ENCODE measurements around the gene C10orf71. TPM values are rescaled to one million over a fixed set of nuclear protein-coding genes. Genes with fewer than 3 reads are reported as not detected.

C10orf71 gene
- polyA plus RNA-seq, 1 of the 3 experiments (the other 2 are of a cell fraction), result not detected

DNA sequence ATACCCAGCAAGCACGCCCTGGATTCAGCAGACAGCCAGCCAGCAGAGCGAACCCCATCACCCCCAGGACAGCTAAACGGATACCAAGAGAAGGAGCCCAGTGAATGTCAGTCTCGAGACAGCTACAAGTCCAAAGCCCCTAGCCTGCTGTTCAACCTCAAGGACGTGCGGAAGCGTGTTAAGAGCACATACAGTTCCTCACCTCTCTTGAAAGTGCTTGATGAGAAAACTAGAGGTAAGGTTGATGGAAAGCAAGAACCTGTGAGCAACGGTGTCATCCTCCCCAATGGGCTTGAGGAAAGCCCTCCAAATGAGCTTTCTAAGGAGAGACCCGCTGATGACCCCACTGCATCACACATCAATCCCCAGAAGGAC, 24.9 kb downstream of the C10orf71 start:
- CTCF ChIA-PET, result interaction anchor here (1.4 to 1.7 kb wide), 6 partner anchors 22 to 196 kb away, joined by 3 to 7 read pairs (median 4); no protein-coding TSS in a partner anchor
- no peaks in the 10 kb centered on the region for H3K79me2 ChIP-seq (ENCODE audit: insufficient read depth)
- peaks cover 0 to 11% of the 10 kb centered on the region in 2 experiments; a peak in 1 of 4 replicates for H3K4me1 ChIP-seq (ENCODE audit: control insufficient read depth in 1 of 2, insufficient read depth in 2 of 2, low read depth in 1 of 2, low read length in 1 of 2)
- H4K20me1 ChIP-seq (ENCODE audit: insufficient read depth), result no peaks in the 10 kb centered on the region
- H3K27ac ChIP-seq (ENCODE audit: low read depth in 2 of 2, low read length in 1 of 2), result no peak overlapping the region
- TF ChIP-seq GABPA (IDR thresholded peaks at IDR 0.05; ENCODE audit: low read depth) (no peak), MAX (IDR thresholded peaks at IDR 0.05; ENCODE audit: low read depth) (no peak), RCOR1 (IDR thresholded peaks at IDR 0.05; ENCODE audit: low read length) (no peak), FOXJ3 (CRISPR knock-in tag; IDR thresholded peaks at IDR 0.05) (no peak), NRF1 (IDR thresholded peaks at IDR 0.05; ENCODE audit: low read depth, low read length) (no peak), CHD2 (IDR thresholded peaks at IDR 0.05; ENCODE audit: low read length, partially characterized antibody) (no peak), GATA2 (CRISPR knock-in tag; IDR thresholded peaks at IDR 0.05) (no peak), RFX5 (IDR thresholded peaks at IDR 0.05; ENCODE audit: low read length) (no peak), FOSL2 (IDR thresholded peaks at IDR 0.05; ENCODE audit: borderline replicate concordance, low read depth) (no peak), POLR2AphosphoS5 (IDR thresholded peaks at IDR 0.05; ENCODE audit: low read depth, low read length) (no peak), FOXM1 (IDR thresholded peaks at IDR 0.05; ENCODE audit: low read depth) (no peak), PBX3 (IDR thresholded peaks at IDR 0.05) (no peak), TEAD4 (IDR thresholded peaks at IDR 0.05; ENCODE audit: borderline replicate concordance, insufficient read depth) (no peak), REST (IDR thresholded peaks at IDR 0.05; ENCODE audit: low read depth, low read length) (no peak), NFIC (IDR thresholded peaks at IDR 0.05; ENCODE audit: borderline replicate concordance) (no peak), MEF2A (IDR thresholded peaks at IDR 0.05; ENCODE audit: borderline replicate concordance, low read depth) (no peak), TAF1 (IDR thresholded peaks at IDR 0.05; ENCODE audit: borderline replicate concordance, low read depth, low read length) (no peak)
- TF ChIP-seq, protein P1, sequence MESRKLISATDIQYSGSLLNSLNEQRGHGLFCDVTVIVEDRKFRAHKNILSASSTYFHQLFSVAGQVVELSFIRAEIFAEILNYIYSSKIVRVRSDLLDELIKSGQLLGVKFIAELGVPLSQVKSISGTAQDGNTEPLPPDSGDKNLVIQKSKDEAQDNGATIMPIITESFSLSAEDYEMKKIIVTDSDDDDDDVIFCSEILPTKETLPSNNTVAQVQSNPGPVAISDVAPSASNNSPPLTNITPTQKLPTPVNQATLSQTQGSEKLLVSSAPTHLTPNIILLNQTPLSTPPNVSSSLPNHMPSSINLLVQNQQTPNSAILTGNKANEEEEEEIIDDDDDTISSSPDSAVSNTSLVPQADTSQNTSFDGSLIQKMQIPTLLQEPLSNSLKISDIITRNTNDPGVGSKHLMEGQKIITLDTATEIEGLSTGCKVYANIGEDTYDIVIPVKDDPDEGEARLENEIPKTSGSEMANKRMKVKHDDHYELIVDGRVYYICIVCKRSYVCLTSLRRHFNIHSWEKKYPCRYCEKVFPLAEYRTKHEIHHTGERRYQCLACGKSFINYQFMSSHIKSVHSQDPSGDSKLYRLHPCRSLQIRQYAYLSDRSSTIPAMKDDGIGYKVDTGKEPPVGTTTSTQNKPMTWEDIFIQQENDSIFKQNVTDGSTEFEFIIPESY (IDR thresholded peaks at IDR 0.05; ENCODE audit: borderline replicate concordance, low read depth), result no peak
- H3K27me3 ChIP-seq (ENCODE audit: insufficient read depth), result no peaks in the 10 kb centered on the region
- H3K36me3 ChIP-seq (replicated peaks in 1 of 2; ENCODE audit: control insufficient read depth in 1 of 2, insufficient read depth in 2 of 2, low read length in 1 of 2), result no peaks in the 10 kb centered on the region
- H3K4me2 ChIP-seq, result no peak overlapping the region
- 25% methylated on average over 9 of the region's 9 CpGs for WGBS (ENCODE audit: low lambda C conversion rate)
- H3K4me3 ChIP-seq (ENCODE audit: low read depth in 2 of 2, low read length in 1 of 2), result no peak overlapping the region
- no peaks in the 10 kb centered on the region for H3K9me3 ChIP-seq
- H3F3A ChIP-seq (replicated peaks; ENCODE audit: insufficient read depth), result no peaks in the 10 kb centered on the region
- no peaks in the 10 kb centered on the region for H3K9me2 ChIP-seq
- POLR2A ChIA-PET, result no interaction called here
- H2AFZ ChIP-seq (ENCODE audit: low read depth), result no peak overlapping the region
- no peak for DNase-seq
- no peak overlapping the region for H3K9ac ChIP-seq

Measured in SK-N-SH (cell line).